ENCODE data around the gene PTGES.
"Not testable (repeated sequence)": the region's sequence is repeated elsewhere in the genome, so short reads cannot be mapped to it uniquely, and the experiment has no call there.

Gene PTGES

DNA sequence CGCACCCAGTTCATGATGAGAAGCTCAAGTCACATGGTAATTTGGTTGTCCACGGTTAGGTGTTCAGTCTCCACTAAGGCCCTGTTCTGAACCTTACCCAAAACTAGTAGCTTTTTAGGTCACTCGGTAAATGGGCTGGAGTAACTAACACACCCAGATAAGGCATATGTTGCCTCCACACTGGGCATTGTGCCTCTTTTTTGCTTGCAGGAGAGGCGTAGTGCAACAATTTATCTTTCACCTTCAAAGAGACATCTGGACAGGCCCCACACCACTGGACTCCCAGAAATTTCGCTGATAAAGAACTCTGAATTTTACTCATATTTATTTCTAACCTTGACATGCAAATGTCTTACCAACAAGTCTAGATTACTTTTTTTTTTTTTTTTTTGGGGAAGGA, 16.8 kb upstream of the PTGES start:
- no peak for DNase-seq

DNA sequence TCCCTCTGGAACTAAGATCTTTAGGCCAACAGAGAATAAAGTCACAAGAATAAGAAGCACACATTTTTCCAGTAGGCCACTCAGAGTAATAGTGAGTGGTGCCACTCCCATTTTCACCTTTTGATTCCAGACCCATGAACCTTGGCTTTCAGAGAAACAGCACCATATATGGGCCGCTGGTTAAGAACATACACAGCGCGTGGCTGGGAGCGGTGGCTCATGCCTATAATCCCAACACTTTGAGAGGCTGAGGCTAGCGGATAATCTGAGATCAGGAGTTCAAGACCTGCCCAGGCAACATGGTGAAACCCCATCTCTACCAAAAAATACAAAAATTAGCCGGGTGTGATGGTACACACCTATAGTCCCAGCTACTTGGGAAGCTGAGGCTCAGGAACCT, 15.6 kb upstream of the PTGES start:
- DNase-seq, result no peak

DNA sequence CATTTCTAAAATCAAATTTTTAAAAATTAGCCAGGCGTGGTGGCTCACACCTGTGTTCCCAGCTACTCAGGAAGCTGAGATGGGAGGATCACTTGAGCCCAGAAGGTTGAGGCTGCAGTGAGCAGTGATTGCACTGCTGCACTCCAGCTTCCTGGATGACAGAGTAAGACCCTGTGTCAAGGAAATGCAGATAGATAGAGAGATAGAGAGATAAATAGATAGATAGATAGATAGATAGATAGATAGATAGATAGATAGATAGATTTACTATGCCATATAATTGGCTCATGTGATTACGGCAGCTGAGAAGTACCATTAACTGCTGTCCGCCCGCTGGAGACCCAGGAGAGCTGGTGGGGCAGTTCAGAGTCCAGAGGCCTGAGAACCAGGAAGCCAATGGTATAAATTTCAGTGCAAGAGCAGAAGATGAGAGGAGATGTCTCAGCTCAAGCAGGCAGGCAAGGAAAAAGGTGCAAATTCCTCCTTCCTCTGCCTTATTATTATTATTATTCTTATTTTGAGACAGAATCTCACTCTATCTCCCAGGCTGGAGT, 13.0 kb upstream of the PTGES start:
- DNase-seq, result no peak

DNA sequence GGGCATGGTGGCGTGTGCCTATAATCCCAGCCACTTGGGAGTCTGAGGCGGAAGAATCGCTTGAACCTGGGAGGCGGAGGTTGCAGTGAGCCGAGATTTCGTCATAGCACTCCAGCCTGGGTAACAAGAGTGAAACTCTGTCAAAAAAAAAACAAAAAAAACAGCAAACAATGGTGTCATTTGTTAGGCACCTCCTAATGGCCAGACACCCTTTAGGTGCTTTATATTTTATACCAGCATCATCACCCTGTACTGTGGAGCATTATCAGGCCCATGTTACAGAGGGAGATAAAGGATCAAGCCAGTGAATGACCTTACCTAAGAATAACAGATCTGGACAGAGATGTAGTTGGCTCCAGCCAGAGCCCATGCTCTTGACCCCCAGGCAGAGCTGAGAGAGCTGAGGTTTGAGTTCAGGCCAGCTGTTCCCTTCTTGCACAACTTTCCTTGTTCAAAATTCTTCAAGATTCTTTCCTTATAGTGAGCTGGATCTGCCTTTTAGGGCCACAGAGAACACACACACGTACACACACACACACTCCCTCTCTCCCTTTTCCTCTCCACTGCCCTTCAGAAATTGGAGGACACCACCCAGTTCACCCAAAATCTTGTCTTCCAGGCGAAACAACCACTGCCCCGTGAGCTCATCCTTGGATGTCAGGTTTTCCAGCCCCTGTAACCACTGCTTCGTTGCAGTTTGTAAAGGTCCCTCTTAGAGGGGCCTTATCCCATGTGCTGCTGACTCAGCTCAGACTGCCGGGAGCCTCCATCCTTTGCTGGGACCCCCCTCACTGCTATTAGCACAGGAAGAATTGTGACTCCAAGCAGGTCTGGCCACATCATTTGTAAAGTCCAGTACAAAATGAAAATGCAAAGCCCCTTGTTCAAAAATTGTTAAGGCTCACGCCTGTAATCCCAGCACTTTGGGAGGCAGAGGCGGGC, 10.4 kb upstream of the PTGES start:
- no peak for DNase-seq

DNA sequence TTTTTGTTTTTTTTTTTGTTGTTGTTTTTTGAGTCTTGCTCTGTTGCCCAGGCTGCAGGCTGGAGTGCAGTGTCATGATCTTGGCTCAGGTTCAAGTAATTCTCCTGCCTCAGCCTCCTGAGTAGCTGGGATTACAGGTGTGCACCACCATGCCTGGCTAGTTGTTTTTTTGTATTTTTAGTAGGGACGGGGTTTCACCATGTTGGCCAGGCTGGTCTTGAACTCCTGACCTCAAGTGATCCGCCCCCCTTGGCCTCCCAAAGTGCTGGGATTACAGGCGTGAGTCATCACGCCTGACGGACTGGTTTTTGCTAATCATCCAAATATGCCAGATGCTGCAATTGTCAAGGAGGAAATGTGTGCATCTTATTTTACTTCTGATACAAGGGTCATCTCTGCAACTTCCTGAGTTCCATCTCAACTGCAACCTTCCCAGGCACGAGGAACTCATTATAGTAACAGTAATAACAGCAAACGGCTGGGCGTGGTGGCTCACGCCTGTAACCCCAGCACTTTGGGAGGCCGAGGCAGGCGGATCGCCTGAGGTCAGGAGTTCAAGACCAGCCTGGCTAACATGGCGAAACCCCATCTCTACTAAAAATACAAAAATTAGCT, 9.6 kb upstream of the PTGES start:
- DNase-seq, result not testable (repeated sequence)

DNA sequence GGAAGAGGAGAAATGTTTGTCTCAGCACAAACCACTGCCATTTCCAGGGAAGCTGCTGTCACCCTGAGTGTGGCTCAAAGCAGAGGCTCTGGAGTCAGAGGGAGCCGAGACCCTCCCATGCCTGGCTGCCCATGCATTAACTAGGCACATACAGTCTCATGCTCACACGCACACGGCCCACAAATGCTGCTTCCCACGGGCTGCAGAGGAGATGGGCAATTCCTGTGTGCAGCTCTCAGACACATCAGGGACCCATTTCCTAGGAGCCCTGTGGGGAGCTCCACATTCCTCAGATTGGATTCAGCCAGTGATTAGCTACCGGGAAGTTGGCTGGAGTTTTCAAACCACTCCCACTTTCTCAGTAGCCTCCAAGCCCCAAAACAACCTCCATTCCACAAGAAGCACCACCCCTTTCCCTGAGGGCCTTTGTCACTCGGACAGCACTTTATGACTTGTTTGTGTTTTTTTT, 9.1 kb upstream of the PTGES start:
- DNase-seq, result no peak

DNA sequence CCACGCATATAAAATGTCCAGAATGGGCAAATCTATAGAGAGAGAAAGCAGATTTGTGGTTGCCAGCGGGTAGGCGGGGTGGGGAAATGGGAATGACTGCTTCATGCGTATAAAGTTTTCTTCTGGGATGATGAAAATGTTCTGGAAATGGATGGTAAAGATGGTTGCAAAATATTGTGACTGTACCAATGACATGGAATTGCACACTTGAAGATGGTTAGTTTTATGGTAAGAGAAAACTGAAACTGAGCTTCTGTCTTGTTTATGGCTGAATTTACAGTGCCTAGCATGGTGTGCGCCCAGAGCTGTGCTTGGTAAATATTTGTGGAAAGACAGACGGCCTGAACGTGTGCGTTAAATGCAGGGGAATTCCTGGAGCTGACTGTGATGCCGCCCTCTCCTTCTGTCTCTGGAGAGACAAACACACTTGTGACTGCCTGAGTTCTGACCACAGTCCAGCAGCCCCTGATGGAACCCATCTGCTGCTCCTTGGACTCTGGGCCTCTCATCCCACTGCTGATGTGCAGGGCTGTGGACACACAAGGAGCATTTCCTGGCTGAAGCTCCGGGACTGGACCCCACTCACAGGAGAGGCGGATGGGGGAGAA, 8.6 kb upstream of the PTGES start:
- DNase-seq, result no peak

DNA sequence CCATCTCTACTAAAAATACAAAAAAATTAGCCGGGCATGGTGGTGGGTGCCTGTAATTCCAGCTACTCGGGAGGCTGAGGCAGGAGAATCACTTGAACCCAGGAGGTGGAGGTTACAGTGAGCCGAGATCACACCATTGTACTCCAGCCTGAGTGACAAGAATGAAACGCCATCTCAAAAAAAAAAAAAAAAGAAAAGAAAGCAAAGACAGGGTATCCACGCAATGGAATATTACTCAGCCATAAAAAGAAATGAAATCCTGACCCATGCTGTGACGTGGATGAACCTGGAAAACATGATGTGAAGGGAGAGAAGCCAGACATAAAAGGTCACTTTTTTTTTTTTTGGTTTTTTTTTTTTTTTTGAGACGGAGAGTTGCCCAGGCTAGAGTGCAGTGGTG, 7.9 kb upstream of the PTGES start:
- not testable (repeated sequence) for DNase-seq

DNA sequence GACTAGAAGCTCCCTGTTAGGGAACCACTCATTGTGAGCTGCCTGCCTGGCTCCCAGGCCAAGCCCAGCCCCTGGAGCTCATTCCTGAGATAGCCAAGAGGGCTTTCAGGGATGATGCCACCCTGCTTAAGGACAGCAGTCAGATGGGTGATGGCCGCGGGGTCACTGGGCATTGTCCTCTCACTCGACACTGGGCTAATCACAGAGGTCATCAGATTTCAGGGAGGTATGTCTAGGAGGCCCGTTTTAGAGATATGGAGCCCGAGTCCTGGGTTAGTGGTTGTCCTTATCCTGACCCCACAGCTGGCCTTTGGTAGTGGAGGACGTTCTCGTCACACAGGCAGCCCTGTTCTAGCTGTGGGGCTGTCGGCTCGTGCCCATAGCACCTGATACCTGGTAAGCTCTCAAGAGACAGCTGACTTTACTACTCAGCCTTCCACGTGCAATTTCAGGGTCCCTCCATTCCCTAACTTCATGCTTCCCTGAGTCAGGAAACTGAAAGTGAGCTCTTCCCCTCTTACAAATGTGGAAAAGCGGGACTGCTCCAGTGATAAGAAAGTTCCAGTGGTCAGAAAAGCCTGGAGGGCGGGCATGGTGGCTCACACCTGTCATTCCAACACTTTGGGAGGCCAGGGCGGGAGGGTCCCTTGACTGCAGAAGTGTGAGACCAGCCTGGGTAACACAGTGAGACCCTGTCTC, 7.1 kb upstream of the PTGES start:
- DNase-seq, result no peak

DNA sequence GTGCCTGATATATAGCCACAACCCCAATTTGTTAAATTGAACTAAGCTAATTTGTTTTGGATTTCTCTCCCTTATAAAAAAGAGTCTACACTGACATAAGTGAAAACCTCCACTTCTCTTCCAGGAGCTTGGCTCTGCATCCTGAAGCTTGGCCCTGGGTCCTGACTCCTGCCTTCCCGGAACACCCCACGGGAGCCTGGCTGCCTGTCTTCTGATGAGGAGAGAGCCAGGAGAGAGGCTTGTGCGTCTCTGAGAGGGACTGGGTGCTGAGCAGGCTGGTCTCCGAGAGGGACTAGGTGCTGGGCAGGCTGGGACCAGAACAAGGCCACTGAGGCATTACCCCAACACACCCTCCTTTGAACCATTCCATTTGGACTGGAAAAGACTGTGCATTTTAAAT, 6.5 kb upstream of the PTGES start:
- DNase-seq, result no peak

DNA sequence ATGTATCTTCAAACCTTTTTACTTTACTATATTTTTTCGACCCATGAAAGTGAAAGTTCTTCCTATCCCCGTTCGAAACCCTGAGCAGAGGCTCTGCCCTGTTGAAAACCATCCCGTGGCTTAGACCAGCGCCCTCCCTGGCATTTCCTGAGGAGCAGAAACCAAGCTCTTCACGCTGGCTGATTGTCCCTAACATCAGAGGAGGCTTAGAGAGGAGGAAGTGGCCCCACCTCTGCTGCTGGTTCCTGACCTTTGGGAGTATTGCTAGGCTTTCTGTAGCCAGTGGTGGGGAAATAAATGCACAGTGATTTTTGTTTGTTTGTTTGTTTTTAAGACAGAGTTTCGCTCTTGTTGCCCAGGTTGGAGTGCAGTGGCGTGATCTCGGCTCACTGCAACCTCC, 4.2 kb upstream of the PTGES start:
- no peak for DNase-seq

DNA sequence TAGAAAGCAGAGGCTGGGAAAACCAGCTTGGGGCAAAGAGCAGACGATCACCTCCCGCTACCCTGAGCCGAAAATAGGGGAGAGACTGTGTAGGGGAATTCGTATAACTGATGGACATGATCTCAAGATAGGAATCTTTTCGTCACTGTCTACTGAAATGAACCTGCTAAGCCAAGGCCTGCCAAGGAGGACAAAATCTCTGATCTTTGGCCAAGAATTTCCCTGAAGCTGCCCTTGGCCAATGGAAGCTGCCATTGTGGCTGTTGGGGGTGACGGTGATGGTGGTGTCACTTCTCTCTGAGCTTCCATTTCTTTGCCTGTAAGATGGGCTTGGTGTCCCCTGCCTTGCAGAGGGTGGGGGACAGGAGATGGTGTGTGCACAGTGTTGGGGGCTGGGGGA, 3.3 kb upstream of the PTGES start:
- DNase-seq, result no peak

DNA sequence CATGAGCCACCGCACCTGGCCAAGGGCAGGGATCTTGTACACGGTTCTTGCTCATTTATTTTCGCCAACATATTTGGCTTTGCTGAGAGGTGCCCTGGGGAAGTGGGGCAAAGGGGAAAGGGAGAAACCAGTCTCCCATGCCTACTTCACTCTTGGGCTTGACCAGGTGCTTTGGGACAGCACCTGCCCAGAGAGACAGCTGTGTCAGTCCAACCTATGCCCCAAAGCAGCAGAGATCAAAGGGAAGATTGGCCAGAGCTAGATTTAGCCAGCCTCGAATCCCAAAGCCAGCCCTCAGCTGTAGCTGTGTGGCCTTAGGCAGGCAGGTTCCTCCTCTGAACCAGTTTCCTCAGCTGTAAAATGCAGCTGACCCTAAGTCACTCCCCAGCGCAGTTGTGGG, 2.3 kb upstream of the PTGES start:
- no peak for DNase-seq

DNA sequence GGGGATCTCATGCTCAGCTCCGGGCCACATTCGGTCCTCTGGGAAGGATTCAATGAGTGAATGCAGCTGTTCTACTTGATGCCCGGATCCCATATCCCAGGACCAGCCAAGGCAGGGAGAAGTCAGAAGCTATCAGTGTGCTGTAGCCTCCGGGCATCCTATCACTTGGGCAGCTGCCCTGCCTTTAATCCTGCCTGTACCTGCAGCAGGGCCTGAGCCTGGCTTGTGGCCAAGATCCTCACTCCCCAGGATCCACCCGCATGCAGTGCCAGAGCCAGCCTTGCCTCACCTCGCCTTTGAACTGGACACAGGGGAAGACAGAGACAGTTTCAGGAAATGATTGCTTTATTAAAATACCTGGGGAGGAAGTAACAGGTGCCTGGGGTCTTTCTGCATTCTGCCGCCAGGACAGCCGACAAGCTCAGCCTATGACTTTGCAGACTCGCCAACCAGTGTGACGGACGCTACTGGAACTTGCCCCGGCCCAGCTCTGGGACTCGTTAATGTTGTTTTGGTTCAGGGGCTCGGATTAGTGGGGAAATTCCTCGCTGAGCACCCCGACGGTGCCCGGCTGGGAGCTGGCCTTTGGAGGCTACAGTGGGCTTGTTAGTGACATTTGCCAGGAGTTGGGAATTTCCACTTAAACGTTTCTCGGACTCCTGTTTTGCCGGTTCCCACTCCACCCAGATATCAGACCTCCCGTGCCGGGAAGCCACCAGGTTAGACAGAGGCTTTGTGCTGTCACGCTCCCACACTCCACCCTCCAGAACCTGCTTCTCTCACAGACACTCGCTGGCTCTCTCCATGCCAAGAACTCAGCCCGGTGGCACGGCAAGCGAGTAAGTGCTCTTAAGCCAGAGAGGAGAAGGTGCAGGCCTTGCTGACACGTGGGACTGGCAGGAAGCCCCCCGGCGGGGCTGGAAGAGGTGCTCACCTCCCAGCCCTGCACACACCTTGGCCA, 721 bp downstream of the PTGES start:
- no peak for DNase-seq

DNA sequence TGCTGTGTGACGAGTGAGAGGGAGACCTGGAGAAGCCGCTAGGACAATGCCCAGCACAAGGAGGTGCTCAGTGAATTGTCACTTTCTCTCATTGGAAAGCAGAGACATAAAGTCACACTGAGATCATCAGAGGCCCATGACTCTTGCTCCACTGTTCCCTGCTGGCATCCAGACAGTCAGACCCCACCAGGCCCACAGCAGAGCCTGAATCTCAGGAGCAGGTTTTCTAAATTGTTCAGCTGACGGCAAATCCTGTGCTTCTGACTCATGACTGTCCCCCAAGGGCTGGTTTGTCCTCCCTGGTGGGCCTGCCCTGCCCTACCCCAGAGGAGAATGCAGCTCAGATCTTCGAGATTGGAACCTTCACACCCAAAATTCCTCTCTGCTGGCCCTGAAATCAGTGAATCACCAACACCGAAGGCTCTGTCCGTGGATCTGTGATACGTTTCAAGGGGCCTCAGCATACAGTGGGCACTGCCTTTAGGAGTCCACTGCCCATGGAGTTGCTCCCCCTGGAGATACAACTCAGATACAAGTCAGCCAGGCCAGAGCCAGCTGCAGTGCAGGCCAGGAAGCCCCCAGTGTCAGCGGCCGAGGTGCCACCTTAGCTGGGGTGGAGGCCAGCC, 2.7 kb downstream of the PTGES start:
- DNase-seq, result no peak

DNA sequence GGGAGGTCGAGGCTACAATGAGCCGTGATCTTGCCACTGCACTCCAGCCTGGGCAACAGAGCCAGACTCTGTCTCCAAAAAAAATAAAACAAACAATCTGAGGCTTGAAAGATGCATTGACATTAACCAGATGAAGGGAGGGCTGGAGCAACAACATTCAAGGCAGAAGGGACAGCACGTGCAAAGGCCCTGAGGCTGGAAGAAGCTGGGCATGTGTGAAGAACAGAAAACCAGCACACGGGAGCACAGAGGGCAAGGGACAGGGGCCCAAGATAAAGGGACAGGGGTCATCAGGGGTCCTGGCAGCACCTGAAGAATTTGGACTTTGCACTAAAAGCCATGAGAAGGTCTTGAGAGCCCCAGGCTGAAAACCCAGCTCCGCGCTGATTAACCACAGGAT, 3.3 kb downstream of the PTGES start:
- no peak for DNase-seq

DNA sequence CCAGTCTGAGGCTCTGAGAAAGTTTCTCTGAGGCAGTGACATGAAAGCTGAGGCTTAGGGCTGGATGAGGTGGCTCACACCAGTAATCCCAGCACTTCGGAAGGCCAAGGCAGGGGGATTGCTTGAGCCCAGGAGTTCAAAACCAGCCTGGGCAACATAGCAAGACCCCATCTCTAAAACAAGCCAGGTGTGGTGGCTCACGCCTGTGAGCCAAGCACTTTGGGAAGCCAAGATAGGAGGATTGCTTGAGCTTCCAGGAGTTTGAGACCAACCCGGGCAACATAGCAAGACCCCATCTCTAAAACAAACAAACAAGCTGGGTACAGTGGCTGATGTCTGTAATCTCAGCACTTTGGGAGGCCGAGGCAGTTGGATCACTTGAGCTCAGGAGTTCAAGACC, 3.8 kb downstream of the PTGES start:
- not testable (repeated sequence) for DNase-seq

DNA sequence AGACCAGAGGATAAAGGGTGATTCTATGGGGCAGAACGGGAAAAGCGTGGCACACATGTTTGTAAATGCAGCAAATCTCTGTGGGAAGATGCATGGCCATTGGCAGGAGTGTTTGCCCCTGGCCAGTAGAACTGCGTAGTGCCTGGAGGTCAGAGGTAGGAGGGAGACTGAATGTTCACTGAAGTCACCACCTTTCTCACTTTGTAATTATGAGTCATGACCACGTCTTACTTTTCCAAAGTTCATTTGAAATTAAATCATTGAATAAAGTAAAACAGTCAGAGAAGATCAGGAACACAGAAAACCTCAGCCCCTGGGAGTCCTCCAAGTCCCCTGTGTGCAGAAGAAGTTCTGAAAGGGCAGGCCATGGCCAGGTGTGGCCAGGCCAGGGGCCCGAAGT, 4.6 kb downstream of the PTGES start:
- no peak for DNase-seq

DNA sequence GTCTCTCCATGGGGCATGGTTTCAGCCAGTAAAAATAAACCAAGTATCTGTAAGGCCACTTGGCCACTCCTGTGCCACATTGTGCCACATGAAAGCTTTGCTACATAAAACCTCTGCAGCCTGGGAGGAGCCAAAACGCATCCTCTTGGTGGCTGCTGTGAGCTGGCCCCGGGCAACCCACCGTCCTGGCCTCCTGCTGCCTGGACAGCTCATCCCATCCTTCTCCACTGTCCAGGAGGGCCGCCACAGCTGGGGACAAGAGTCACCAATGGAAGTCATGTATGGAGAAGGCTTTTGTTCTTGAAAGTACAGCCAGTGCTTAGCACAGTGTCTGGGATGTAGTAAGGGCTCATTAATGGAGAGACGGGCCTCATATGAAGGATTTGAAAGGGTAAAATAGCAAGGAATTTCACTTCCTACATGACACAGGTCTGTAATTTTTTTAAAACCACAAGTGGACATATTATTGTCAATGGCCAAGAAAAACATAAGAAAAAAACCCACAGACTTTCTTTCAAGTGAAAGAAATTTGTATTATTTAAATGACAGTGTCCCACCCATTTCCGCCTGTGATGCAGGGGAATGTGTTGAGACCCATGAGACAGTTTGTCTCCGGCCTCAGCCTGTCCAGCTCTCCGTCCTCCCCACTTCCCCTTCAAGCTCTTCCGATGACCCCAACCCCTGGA, 6.6 kb downstream of the PTGES start:
- DNase-seq, result no peak

DNA sequence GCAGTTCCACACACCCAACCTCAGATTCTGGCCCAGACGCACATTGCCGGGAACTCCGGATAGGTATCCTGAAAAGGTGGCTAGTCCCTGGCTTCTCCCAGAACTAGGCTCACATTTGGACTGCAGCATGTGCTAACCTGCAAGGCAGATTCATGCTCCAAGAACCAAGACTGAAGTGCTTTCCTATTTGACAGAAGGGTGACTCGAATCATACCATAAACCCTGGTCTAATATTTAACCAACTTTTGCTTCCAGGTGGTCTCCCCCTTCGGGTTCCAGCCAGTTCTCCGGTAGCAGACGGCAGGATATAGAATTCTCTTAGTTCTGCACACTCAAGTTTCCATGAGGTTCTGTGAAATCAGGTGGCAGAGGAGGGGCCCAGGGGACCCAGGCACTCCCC, 7.6 kb downstream of the PTGES start:
- DNase-seq, result no peak

Data from activated CD4-positive, alpha-beta T cell treated with anti-CD3 and anti-CD28 coated beads, Interleukin-2, Interleukin-6, amounts not matched to agents 100 ng/mL and 50 ng/mL, durations not matched to agents 16 hours and 8 hours (primary cell).